Ishikawa (cell line): ENCODE measurements around the gene LRRC49.

Experiments used
- CEBPB ChIP-seq: IDR thresholded peaks from 2 replicates; pipeline ENCODE4 v1.6.1; 2012
- CREB1 ChIP-seq: IDR thresholded peaks from 2 replicates; pipeline ENCODE4 v1.6.1; 2012; ENCODE audit warnings: low read depth
- EGR1 ChIP-seq: IDR thresholded peaks from 2 replicates; pipeline ENCODE4 v1.6.1; 2012
- EP300 ChIP-seq: IDR thresholded peaks from 2 replicates; pipeline ENCODE4 v1.6.1; 2012; ENCODE audit warnings: borderline replicate concordance
- FOXM1 ChIP-seq: IDR thresholded peaks from 2 replicates; pipeline ENCODE4 v1.6.1; 2012; ENCODE audit warnings: low read depth, borderline replicate concordance
- NFIC ChIP-seq: IDR thresholded peaks from 2 replicates; pipeline ENCODE4 v1.6.1; 2012
- RAD21 ChIP-seq: IDR thresholded peaks from 2 replicates; pipeline ENCODE4 v1.6.1; 2012; ENCODE audit warnings: low read depth
- TAF1 ChIP-seq: IDR thresholded peaks from 2 replicates; pipeline ENCODE4 v1.6.1; 2012; ENCODE audit warnings: low read depth, mild to moderate bottlenecking
- TCF12 ChIP-seq: IDR thresholded peaks from 2 replicates; pipeline ENCODE4 v1.6.1; 2012; ENCODE audit warnings: low read depth
- TEAD4 ChIP-seq: IDR thresholded peaks from 2 replicates; pipeline ENCODE4 v1.6.1; 2012
- YY1 ChIP-seq: IDR thresholded peaks from 2 replicates; pipeline ENCODE4 v1.6.1; 2012; ENCODE audit warnings: low read depth
- ZBTB7A ChIP-seq: IDR thresholded peaks from 2 replicates; pipeline ENCODE4 v1.6.1; 2012; ENCODE audit warnings: low read depth
- TF ChIP-seq, protein P1 (sequence below): IDR thresholded peaks from 2 replicates; pipeline ENCODE4 v1.6.1; 2012
- TF ChIP-seq, protein P2 (sequence below): IDR thresholded peaks from 2 replicates; pipeline ENCODE4 v1.6.1; 2012; ENCODE audit warnings: low read depth, mild to moderate bottlenecking
- TF ChIP-seq, protein P3 (sequence below): IDR thresholded peaks from 2 replicates; pipeline ENCODE4 v1.6.1; 2012

Gene LRRC49

DNA sequence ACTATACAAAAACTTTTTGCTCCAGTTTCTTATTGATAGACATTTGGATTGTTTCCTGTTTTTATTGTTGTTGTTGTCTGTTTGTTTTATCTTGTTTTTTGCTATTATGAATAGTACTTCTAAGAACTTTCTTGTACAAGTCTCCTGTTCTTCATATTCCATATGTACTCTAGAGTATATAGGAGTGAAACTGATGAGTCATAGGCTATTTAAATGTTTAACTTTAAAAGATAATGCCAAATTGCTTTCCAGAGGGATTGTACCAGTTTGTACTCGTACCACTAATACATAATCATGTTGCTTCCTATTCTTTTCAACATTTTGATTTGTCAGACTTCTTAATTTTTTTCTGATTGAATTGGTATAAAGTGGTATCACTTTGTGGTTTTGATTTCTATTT lies 19.6 kb downstream of the LRRC49 start:
- TF ChIP-seq YY1 (no peak), TEAD4 (no peak)

DNA sequence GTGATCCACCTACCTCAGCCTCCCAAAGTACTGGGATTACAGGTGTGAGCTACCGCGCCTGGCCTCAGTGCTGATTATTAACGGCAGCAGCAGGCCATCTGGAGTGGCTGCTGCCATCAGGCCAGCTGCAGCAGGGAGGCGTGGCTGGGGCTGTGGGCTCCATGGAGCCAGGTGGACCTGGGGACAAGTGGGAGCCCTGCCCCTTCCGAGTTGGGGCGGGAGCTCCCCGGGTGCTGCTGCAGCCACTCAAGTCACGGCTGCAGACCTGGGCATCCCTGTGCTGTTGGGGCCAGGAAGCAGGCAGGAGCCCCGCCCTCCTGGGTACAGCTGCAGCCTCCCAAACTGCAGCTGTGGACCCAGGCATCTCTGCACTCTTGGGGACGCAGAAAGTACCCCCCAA lies 23.9 kb downstream of the LRRC49 start:
- TF ChIP-seq CEBPB (no peak), NFIC (no peak), RAD21 (no peak)

DNA sequence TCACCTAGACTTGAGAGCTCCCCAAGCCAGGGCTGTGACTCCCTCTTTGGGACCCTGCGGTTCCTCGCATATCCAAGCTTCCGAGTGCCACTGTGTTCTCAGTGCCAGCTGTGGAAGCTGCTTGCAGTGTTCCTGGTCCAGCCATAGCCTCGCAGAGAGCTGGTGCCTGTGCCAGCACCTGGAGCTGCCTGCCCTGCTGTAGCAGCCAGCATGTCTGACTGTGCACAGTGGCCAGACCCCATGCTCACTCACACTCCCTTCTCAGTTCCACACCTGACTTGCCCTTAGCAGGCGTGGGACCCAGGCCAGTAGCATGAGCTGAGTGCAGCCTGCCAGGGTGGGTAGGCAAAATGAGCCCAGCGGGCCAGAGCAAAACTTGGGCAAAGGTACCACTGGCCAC lies 25.3 kb downstream of the LRRC49 start:
- TF ChIP-seq NFIC (no peak), EGR1 (no peak), YY1 (no peak), TAF1 (no peak), FOXM1 (no peak), CEBPB (no peak), TCF12 (no peak), CREB1 (no peak), ZBTB7A (no peak)
- TF ChIP-seq, protein P1, sequence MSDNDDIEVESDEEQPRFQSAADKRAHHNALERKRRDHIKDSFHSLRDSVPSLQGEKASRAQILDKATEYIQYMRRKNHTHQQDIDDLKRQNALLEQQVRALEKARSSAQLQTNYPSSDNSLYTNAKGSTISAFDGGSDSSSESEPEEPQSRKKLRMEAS, result no peak
- TF ChIP-seq, protein P2, sequence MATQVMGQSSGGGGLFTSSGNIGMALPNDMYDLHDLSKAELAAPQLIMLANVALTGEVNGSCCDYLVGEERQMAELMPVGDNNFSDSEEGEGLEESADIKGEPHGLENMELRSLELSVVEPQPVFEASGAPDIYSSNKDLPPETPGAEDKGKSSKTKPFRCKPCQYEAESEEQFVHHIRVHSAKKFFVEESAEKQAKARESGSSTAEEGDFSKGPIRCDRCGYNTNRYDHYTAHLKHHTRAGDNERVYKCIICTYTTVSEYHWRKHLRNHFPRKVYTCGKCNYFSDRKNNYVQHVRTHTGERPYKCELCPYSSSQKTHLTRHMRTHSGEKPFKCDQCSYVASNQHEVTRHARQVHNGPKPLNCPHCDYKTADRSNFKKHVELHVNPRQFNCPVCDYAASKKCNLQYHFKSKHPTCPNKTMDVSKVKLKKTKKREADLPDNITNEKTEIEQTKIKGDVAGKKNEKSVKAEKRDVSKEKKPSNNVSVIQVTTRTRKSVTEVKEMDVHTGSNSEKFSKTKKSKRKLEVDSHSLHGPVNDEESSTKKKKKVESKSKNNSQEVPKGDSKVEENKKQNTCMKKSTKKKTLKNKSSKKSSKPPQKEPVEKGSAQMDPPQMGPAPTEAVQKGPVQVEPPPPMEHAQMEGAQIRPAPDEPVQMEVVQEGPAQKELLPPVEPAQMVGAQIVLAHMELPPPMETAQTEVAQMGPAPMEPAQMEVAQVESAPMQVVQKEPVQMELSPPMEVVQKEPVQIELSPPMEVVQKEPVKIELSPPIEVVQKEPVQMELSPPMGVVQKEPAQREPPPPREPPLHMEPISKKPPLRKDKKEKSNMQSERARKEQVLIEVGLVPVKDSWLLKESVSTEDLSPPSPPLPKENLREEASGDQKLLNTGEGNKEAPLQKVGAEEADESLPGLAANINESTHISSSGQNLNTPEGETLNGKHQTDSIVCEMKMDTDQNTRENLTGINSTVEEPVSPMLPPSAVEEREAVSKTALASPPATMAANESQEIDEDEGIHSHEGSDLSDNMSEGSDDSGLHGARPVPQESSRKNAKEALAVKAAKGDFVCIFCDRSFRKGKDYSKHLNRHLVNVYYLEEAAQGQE, result no peak

GRCh38 chr15:70920981-70921696 lies 28.5 kb downstream of the LRRC49 start:
- TF ChIP-seq, protein P1, result no peak
- TF ChIP-seq ZBTB7A (no peak), FOXM1 (no peak), CEBPB (no peak), EGR1 (no peak), RAD21 (no peak), YY1 (no peak), TCF12 (no peak), NFIC (no peak), TAF1 (no peak), CREB1 (no peak), EP300 (no peak), TEAD4 (no peak)
- TF ChIP-seq, protein P3, sequence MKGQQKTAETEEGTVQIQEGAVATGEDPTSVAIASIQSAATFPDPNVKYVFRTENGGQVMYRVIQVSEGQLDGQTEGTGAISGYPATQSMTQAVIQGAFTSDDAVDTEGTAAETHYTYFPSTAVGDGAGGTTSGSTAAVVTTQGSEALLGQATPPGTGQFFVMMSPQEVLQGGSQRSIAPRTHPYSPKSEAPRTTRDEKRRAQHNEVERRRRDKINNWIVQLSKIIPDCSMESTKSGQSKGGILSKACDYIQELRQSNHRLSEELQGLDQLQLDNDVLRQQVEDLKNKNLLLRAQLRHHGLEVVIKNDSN, result no peak
- TF ChIP-seq, protein P2, result no peak

- TF ChIP-seq, protein P1, result no peak
- TF ChIP-seq, protein P2, result no peak
- TF ChIP-seq ZBTB7A, result no peak
- no peak for TF ChIP-seq TAF1
- TF ChIP-seq CREB1, result no peak
- no peak for TF ChIP-seq EGR1
- no peak for TF ChIP-seq EP300
- TF ChIP-seq CEBPB, result no peak
- no peak for TF ChIP-seq TCF12
- TF ChIP-seq YY1, result no peak
- TF ChIP-seq, protein P3, result no peak
Observed at GRCh38 chr15:70922119-70922518, 29.5 kb downstream of the LRRC49 start.
